Measurements from ENCODE around the gene FSTL1.

GRCh38 chr3:120446891-120447668 lies 3.7 kb downstream of the FSTL1 start:
- no peak for TF ChIP-seq POLR2A (IDR thresholded peaks at IDR 0.05)
- TF ChIP-seq, protein P1, sequence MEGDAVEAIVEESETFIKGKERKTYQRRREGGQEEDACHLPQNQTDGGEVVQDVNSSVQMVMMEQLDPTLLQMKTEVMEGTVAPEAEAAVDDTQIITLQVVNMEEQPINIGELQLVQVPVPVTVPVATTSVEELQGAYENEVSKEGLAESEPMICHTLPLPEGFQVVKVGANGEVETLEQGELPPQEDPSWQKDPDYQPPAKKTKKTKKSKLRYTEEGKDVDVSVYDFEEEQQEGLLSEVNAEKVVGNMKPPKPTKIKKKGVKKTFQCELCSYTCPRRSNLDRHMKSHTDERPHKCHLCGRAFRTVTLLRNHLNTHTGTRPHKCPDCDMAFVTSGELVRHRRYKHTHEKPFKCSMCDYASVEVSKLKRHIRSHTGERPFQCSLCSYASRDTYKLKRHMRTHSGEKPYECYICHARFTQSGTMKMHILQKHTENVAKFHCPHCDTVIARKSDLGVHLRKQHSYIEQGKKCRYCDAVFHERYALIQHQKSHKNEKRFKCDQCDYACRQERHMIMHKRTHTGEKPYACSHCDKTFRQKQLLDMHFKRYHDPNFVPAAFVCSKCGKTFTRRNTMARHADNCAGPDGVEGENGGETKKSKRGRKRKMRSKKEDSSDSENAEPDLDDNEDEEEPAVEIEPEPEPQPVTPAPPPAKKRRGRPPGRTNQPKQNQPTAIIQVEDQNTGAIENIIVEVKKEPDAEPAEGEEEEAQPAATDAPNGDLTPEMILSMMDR (IDR thresholded peaks at IDR 0.05) = no peak
